BE2C (cell line): ENCODE data around the gene PTPRD.

Experiments used
- DNase-seq: peaks from one replicate; pipeline ENCODE4 v3.0.0-alpha.2; 2020
- H3K27me3 ChIP-seq: fragments of 250-450 bp; sonication (Bioruptor Pico); 2 replicates; pipeline ENCODE4 v1.5.1; 2020; ENCODE audit warnings: mild to moderate bottlenecking
- H3K36me3 ChIP-seq: fragments of 250-450 bp; sonication (Bioruptor Pico); 2 replicates; pipeline ENCODE4 v1.5.1; 2020; ENCODE audit warnings: mild to moderate bottlenecking
- H3K4me1 ChIP-seq: fragments of 250-450 bp; sonication (Bioruptor Pico); 2 replicates; pipeline ENCODE4 v1.5.1; 2020
- H3K4me3 ChIP-seq: 2 replicates; pipeline ENCODE4 v1.5.1; 2011; ENCODE audit warnings: low read depth, low read length
- H3K9me3 ChIP-seq: fragments of 250-450 bp; sonication (Bioruptor Pico); 2 replicates; pipeline ENCODE4 v1.5.1; 2020
- TF ChIP-seq, protein P1 (sequence below): IDR thresholded peaks from 2 replicates; pipeline ENCODE4 v1.5.1; 2012; ENCODE audit warnings: mild to moderate bottlenecking, low read depth, low read length

The PTPRD gene

DNA sequence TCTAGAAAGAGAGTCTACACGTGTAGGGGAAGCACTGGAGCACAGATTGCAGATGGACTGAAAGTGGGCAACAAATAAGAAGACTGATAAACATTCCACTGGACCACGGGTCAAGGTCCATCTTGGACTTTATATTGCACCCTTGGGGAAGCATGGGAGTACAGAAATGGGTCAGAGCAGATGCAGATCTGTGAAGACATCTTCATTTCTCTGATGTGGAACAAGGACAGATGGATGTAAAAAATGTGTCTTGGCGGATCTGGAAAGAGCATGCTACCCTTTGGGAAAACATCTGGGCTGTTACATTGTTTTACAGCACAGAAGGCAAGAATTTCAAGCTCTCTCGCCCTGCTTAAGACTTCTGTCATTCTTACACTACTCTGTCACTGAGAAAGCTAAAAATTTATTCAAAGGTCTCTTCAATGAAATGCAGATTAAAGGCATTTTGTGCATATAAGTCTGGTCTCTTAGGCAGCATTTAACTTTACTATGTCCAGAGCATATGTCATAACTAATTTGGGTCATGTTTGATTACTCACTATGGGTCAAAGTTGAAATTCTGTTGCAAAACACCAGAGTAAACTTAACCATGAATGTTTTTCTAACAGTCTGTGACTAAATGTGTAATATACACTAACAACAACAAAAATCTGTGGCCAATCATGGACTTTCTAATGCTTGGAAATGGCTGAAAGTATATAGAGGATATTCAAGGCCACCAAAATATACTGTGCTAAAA, 2056.9 kb downstream of the PTPRD start:
- no peak for DNase-seq
- Histone ChIP-seq H3K27me3 (no peaks in the 10 kb centered on the region), H3K4me1 (no peaks in the 10 kb centered on the region), H3K36me3 (no peaks in the 10 kb centered on the region), H3K9me3 (no peaks in the 10 kb centered on the region), H3K4me3 (no peak overlapping the region)
- TF ChIP-seq, protein P1, sequence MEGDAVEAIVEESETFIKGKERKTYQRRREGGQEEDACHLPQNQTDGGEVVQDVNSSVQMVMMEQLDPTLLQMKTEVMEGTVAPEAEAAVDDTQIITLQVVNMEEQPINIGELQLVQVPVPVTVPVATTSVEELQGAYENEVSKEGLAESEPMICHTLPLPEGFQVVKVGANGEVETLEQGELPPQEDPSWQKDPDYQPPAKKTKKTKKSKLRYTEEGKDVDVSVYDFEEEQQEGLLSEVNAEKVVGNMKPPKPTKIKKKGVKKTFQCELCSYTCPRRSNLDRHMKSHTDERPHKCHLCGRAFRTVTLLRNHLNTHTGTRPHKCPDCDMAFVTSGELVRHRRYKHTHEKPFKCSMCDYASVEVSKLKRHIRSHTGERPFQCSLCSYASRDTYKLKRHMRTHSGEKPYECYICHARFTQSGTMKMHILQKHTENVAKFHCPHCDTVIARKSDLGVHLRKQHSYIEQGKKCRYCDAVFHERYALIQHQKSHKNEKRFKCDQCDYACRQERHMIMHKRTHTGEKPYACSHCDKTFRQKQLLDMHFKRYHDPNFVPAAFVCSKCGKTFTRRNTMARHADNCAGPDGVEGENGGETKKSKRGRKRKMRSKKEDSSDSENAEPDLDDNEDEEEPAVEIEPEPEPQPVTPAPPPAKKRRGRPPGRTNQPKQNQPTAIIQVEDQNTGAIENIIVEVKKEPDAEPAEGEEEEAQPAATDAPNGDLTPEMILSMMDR: no peak

DNA sequence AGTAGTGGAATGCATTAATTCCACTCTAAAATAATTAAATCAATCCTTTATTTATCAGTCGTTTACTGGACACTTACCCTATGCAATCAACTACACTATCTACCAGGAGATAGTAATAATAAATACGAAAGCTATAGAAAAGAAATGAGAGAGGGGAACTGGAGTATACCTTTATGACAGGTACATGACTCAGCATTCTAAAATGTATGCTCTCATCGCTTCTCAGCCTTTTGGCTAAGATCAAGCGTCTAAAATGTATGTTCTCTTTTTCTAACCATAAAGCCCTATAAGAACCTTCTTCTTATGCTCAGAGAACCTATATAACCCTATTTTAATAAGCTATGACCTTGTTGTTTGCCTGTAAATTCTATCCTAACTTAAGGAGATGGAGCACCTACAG, 2059.4 kb downstream of the PTPRD start:
- no peak for DNase-seq
- Histone ChIP-seq H3K36me3 (no peaks in the 10 kb centered on the region), H3K4me1 (no peaks in the 10 kb centered on the region), H3K4me3 (no peak overlapping the region), H3K9me3 (no peaks in the 10 kb centered on the region), H3K27me3 (no peaks in the 10 kb centered on the region)
- TF ChIP-seq, protein P1: no peak

DNA sequence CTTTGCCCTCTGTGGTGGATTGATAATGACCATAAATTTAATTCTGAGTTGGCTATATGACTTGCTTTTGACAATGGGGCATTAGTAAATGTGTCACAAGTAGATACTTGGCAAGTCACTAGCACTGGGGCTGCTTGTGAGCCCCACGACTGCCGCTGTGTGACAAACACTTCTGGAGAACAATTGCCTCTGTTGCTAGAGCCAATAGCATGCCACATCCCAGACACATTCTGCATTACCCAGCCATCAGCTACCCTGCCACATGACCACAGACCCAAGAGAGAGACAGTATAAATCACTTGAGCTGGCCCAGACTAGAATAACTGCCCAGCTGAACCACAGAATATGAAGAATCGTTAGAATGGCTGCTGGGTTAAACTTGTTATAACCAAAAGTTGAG, 2060.1 kb downstream of the PTPRD start:
- DNase-seq: no peak
- H3K4me3 ChIP-seq: no peak overlapping the region
- no peaks in the 10 kb centered on the region for H3K27me3 ChIP-seq
- H3K4me1 ChIP-seq: no peaks in the 10 kb centered on the region
- H3K36me3 ChIP-seq: no peaks in the 10 kb centered on the region
- no peaks in the 10 kb centered on the region for H3K9me3 ChIP-seq
- TF ChIP-seq, protein P1: no peak

DNA sequence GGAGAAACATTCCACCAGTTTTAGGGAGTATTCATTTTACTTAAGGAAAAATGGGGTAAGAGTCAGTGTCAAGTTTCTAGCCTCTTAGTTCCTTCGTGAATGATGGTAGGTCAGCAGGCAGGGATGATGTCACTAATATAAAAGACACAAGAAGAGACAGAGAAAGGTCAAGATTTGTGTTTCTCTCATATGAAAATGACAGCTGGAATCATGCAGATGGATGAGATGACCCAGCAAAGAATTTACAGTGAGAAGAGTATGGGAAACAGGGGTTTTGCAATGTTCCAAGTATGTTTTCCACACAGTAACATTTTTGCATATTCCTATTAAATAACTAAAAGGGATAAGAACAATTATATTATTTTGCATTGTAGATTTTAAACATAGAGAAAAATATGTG, 2063.6 kb downstream of the PTPRD start:
- H3K27me3 ChIP-seq: no peaks in the 10 kb centered on the region
- no peaks in the 10 kb centered on the region for H3K4me1 ChIP-seq
- no peaks in the 10 kb centered on the region for H3K36me3 ChIP-seq
- H3K4me3 ChIP-seq: no peak overlapping the region
- no peak for DNase-seq
- H3K9me3 ChIP-seq: no peaks in the 10 kb centered on the region
- TF ChIP-seq, protein P1: no peak

DNA sequence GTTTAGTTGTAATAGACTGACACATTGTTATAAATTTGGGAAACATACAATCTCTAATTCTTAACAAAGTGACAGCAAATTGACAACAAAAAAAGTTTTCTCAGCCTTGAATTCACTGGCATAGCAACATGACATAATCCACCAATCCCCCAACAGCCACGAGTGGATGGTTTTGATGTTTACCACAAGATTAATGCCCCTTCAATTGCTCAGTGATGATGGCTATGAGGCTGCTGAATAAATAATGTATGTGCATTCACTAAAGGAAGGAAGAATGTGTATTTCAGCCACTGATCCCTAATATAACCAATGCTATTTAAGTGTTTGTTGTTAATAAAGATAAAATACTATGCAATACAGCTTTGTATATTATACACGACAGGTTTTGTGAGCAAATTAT, 2069.6 kb downstream of the PTPRD start:
- no peaks in the 10 kb centered on the region for H3K36me3 ChIP-seq
- no peak overlapping the region for H3K4me3 ChIP-seq
- no peaks in the 10 kb centered on the region for H3K27me3 ChIP-seq
- no peak for DNase-seq
- no peaks in the 10 kb centered on the region for H3K9me3 ChIP-seq
- no peaks in the 10 kb centered on the region for H3K4me1 ChIP-seq
- TF ChIP-seq, protein P1: no peak

DNA sequence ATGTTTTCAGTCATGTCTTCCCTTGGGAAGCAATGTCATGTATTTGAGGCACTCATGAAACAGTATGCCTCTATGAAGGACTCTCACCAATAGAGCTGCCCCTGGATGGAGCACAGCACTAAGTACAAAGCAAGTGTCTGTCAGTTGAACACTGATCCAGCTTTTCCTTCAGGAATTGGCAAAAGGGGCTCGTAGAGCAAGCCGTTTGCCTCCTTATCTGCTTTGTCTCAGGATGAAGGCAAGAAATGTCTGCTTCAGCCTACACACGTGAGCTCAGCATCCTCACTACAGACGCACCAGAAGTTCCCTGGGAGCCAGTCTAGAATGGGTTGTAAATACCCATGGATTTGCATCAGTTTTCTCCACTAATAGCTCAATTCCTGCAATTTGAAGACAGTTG, 2070.3 kb downstream of the PTPRD start:
- Histone ChIP-seq H3K36me3 (no peaks in the 10 kb centered on the region), H3K27me3 (no peaks in the 10 kb centered on the region), H3K9me3 (no peaks in the 10 kb centered on the region), H3K4me1 (no peaks in the 10 kb centered on the region), H3K4me3 (no peak overlapping the region)
- TF ChIP-seq, protein P1: no peak
- DNase-seq: no peak
